ENCODE data around the gene IL17RC.
"Not testable (repeated sequence)": the region's sequence is repeated elsewhere in the genome, so short reads cannot be mapped to it uniquely, and the experiment has no call there.

The IL17RC gene, protein sequence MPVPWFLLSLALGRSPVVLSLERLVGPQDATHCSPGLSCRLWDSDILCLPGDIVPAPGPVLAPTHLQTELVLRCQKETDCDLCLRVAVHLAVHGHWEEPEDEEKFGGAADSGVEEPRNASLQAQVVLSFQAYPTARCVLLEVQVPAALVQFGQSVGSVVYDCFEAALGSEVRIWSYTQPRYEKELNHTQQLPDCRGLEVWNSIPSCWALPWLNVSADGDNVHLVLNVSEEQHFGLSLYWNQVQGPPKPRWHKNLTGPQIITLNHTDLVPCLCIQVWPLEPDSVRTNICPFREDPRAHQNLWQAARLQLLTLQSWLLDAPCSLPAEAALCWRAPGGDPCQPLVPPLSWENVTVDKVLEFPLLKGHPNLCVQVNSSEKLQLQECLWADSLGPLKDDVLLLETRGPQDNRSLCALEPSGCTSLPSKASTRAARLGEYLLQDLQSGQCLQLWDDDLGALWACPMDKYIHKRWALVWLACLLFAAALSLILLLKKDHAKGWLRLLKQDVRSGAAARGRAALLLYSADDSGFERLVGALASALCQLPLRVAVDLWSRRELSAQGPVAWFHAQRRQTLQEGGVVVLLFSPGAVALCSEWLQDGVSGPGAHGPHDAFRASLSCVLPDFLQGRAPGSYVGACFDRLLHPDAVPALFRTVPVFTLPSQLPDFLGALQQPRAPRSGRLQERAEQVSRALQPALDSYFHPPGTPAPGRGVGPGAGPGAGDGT

DNA sequence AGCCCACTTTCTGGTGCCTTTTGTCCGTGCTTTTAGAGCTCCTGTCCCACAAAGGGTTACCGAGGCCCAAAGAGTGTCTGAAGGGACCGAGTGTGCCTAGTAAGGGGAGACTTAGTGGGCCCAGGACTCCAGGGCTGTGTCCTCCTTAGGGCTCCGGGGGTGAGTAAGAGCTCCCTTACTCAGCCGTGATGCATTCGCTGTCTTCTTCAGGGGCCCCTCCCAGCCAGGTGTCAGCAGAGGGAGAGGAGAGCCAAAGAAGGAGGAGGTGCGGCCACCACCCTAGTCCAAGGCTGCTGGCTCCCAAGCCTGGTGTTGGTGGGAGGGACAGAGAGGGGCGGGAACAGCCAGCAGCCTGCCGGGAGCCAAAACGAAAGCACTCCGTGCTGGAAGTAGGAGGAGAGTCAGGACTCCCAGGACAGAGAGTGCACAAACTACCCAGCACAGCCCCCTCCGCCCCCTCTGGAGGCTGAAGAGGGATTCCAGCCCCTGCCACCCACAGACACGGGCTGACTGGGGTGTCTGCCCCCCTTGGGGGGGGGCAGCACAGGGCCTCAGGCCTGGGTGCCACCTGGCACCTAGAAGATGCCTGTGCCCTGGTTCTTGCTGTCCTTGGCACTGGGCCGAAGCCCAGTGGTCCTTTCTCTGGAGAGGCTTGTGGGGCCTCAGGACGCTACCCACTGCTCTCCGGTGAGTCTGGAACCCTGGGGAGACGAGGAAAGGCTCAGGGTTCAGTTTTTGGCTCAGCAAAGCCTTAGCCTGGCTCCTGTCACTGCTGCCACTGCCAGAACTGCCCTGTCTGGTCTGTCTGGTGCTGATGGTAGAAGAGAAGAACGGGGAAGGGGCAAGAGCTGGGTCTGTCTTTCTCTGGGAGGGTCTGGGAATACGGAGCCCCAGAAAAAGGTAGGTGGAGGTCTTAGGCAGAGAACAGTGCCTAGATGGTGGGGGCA is at the start of gene IL17RC:
Gene IL17RC (plus strand): TSS at position 365 of the 947 bp plus-strand sequence. CDS start 218 bp downstream, at position 583.
- DNase-seq (ENCODE audit: low read depth in 2 of 2) = peak in 1 of 2 donors; percentile 41

DNA sequence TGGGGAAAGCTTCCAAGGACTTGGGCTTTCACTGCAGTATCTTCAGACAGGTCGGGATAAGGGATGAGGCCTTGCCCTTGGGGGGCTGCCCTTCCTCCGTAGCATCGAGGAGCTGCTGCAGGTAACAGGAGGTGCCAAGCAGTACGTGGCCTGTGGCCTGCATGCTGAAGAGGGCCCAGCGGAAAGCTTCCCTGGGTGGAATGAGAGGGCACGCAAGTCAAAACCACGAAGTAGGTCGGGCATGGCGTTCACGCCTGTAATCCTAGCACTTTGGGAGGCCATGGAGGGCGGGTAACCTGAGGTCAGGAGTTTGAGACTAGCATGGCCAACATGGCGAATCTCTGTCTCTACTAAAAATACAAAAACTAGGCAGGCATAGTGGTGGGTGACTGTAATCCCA is 49.8 kb upstream of the IL17RC start:
- DNase-seq (ENCODE audit: low read depth in 2 of 2) = no peak

DNA sequence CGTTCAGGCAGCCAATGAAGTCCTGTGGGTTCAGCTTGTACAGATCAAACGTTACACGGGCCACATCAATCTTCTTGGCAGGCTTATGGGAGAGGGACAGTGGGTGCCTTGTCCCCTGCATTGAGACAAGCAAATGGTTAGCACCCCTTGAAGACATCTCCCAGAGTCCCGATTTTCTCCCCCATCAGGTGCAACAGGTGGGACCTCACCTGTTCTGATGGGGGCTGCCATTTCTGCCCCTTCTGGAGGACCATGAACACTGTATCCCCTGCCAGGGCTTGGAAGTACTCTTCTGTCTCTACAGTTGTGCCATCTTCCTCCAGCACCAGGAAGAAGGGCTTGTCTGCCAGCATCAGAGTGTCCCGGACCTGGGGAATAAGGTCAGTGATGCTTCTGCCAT is 46.9 kb upstream of the IL17RC start:
- DNase-seq (ENCODE audit: low read depth in 2 of 2) = no peak

DNA sequence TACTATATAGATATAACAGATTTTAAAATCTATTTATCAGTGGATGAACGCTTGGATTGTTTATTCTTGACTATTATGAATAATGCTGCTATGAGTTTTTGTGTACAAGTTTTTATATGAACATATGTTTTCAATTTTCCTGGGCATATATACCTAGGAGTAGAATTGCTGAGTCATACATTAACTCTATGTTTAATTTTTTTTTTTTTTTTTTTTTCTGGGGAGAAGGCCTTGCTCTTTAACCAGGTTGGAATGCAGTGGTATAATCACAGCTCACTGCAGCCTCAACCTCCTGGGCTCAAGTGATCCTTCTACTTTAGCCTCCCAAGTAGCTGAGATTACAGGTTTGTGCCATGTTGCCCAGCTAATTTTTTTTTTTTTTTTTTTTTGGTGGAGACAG is 45.9 kb upstream of the IL17RC start:
- no peak for DNase-seq (ENCODE audit: low read depth in 2 of 2)

DNA sequence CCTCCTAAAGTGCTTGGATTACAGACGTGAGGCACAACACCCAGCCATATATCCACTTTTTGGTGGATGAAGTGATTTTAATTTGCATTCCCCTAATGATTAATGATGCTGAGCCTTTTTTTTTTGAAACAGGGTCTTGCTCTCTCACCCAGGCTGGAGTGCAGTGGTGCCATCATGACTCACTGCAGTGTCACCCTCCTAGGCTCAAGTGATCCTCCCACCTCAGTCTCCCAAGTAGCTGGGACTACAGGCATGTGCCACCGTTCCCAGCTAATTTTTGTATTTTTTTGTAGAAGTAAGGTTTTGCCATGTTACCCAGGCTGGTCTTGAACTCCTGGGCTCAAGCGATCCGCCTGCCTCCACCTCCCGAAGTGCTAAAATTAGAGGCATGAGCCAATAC is 44.8 kb upstream of the IL17RC start:
- not testable (repeated sequence) for DNase-seq (ENCODE audit: low read depth in 2 of 2)

DNA sequence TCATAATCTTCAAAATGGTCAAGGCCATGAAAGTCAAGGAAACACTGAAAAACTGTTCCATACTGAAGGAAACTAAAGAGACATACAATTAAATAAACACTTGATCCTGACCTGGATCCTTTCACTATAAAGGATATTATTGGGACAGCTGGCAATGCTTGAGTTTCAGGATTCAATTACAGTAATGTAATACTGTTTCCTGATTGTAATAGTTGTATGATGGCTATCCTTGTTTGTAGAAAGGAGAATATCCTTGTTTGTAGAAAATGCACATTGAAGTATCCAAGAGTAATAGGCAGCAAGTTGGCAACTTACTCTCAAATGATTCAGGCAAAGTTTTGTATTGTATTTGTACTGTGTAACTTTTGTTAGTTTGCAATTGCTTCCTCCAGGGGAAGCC is 41.5 kb upstream of the IL17RC start:
- no peak for DNase-seq (ENCODE audit: low read depth in 2 of 2)

DNA sequence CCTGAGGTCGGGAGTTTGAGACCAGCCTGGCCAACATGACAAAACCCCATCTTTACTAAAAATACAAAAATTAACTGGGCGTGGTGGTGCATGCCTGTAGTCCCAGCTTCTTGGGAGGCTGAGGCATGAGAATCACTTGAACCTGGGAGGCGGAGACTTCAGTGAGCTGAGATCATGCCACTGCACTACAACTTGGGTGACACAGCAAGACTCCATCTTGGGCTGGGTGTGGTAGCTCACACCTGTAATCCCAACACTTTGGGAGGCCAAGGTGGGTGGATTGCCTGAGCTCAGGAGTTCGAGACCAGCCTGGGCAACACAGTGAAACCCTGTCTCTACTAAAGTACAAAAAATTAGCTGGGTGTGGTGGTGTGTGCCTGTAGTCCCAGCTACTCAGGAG is 40.6 kb upstream of the IL17RC start:
- DNase-seq (ENCODE audit: low read depth in 2 of 2) = not testable (repeated sequence)

DNA sequence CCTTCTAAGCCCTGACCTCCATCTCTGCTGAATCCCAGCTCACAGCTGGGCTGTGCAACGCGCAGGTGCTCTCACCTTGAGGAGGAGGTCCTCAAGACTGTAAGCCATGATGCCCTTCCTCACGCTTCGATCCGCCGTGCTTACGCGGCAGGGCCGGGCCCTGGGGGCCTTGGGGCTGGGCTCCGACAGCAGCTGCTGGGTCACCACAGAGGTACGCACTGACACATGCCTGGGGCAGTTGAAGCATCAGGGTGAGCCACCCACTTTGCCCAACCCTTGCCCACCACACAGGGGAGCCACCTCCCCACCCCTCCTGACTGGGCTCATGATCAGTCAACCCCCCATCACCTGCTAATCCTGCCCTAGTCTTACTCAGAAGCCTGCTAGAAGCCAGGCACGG is 39.9 kb upstream of the IL17RC start:
- no peak for DNase-seq (ENCODE audit: low read depth in 2 of 2)

DNA sequence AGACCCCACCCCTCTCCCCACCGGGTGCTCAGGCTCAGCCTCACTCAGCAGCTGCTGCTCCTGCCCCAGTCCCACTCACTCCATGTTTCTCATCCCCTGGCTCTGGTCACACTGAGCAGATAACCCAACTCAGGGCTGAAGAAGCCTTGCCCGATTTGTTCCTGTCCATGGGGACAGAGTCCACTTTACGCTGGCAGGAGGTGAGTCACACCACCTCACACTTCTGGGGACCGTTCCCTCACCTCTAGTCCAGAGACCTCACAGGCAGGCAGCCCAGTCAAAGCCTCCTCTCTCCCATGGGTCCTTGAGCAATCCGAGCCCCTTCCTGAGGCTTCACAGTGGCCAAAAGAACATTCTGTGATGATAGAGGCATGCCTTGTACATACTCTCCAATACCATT is 38.2 kb upstream of the IL17RC start:
- DNase-seq (ENCODE audit: low read depth in 2 of 2) = no peak

DNA sequence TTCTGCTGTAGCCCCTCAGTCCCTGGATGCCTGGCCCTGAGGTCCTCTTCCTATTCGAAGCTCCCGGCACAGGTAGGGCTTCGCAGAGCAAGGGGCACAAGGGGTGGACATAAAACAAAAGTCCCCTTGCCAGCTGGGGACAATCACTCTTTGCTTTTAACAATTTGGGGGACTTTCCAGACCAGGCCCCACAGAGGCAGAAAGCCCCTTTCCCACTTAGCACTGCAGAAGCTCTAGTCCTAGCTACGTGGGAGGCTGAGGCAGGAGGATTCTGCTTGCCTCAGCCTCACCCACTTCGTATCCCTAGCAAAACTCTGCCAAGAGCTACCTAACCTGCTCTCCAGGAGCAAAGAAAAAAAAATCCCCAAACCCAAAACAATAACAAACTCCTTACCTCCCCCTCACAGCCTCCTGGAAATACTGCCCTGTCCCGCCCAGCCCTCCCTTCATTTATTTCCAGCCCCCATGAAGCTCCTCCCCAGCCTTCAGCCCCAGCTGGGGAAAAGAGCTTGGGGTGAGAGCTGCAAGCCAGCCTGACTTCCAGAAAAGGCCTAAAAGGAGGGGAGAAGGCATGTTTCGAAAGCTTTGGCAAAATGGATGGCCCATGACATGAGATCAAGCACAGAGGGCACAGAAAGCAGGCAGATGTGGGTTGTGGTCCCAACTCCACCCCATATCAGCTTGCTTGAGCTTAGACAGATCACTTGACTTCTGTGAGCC is 36.9 kb upstream of the IL17RC start, which contains the start of gene CIDEC:
Gene CIDEC (minus strand): TSS at position 424 of the 720 bp plus-strand sequence. CDS start 1,767 bp downstream, outside the sequence.
- DNase-seq (ENCODE audit: low read depth in 2 of 2) = no peak

DNA sequence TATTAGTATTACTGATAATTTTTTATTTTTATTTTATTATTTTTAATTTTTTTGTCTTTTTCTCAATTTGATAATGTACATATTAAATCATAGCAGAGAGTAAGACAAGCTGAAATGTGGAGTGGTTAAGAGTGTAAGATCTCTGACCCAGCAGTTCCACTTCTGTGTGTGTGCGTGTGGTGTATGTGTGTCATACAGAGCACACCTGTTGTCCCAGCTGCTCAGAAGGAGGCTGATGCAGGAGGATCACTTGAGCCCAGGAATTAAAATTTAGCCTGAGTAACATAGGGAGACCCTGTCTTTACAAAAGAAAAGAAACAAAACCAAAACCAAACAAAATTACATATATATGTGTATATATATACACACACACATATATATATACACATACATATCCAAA is 35.5 kb upstream of the IL17RC start:
- DNase-seq (ENCODE audit: low read depth in 2 of 2) = no peak

DNA sequence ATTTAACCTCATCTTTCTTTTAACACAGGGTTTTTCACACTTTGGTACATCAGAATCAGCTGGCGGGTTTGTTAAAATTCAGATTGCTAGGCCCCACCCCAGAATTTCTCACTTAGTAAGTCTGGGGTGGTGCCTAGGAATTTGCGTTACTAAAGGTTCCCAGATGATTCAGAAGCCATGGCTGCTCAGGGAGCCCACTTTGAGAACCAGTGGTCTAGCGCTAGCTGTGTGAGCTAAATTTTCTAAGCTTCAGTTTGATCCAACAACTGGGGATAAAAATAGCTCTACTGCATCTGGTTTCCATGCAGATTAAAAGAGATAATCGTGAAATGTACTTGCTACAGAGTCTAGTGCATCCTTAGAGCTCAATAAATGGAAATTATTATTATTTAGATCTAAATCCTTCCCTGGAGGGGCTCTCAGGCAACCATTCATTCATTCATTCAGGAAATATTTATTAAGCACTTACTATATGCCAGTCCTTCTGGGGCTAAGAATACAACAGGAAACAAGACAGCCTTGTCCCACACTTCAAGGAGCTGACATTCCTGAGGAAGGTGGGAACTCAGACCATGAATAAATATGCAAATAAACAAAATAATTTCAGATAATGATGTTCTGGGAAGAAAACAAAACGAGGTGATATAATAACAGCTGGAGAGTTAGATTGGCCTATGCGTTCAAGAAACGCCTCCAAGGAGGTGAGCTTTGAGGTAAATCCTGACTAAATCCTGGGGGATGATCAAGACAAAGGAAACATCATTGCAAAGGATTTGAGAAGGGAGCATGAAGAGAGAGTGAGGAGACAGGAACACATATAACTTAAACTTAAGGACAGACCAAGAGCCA is 33.0 kb upstream of the IL17RC start:
- no peak for DNase-seq (ENCODE audit: low read depth in 2 of 2)

DNA sequence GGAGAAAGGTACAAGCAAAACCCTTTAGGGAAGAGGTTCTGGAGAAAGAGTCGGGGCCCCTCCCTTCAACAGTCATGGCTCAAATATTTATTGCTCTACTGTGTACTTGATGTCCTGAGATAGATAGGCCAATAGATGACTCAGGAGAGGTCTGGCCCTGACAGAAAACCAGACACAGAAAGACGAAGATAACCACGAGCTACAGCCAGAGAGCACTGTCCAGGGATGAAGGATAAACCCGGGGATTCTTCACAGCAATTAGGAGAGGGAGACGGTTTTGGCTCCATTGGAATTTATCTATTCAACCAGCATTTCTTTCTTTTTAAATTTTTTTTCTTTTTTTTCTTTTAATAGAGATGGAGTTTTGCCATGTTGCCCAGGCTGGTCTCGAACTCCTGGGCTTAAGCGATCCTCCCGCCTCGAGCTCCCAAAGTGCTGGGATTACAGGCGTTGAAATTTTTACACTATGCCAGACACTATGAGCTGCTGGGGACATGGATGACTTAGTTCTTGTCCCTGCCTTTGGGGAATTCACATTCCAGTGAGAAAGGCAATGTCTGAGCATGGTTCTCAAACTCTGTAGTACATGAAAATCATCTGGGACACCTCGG is 32.2 kb upstream of the IL17RC start:
- no peak for DNase-seq (ENCODE audit: low read depth in 2 of 2)

DNA sequence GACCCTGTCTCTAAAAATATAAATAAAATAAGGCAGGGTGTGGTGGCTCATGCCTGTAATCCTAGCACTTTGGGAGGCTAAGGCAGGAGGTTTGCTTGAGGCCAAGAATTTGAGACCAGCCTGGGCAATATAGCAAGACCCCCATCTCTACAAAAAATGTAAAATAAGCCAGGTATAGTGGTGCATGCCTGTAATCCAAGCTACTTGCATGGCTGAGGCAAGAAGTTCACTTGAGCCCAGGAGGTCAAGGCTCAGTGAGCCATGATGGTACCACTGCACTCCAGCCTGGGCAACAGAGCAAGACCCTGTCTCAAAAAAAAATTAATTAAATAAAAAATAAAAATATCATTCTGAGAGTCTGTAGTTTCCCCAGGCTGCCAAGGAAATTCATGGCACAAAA is 30.6 kb upstream of the IL17RC start:
- no peak for DNase-seq (ENCODE audit: low read depth in 2 of 2)

DNA sequence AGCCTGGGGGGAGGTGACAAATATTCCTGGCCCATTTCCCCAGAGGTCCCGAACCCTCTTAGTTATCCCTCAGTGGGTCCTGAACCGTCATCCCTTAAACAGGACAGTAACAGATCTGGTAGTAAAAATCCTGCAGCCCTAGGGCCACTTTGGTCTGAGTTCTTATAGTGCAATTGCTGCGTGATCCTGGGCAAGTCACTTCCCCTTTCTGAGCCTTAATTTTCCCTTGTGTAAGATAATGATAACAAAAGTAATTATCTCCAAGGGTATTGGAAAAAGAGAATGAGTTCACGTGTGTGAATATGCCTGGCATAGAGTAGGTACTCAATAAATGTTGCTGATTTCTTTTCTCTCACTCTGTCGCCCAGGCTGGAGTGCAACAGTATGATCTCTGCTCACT is 29.4 kb upstream of the IL17RC start:
- DNase-seq (ENCODE audit: low read depth in 2 of 2) = no peak

DNA sequence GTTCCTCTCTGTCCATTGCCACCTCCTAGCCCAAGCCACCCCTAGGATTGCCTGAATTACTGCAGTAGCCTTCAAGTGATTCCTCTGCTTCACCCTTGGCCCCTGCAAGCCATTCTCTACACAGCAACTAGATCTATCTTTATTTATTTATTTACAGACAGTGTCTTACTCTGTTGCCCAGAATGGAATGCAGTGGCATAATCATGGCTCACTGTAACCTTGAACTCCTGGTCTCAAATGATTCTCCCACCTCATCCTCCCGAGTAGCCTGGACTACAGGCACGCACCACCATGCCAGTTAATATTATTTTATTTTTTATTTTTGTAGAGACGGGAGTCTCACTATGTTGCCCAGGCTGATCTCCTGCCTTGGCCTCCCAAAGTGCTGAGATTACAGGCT is 28.4 kb upstream of the IL17RC start:
- DNase-seq (ENCODE audit: low read depth in 2 of 2) = no peak

DNA sequence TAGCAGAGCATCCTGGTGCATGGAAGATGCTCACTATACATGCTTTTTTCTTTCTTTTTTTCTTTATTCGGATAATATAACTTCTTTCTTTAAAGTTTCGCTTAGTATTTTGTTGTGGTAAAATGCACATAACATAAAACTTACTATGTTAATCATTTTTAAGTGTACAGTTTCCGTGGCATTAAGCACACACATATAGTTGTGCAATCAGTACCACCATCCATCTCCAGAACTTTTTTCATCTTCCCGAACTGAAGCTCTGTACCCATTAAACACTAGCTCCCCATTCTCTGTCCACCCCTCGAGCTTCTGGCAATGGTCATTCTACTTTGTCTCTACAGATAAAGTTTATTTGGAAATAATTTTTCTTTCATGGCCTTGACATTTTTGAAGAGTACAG is 27.5 kb upstream of the IL17RC start:
- no peak for DNase-seq (ENCODE audit: low read depth in 2 of 2)

DNA sequence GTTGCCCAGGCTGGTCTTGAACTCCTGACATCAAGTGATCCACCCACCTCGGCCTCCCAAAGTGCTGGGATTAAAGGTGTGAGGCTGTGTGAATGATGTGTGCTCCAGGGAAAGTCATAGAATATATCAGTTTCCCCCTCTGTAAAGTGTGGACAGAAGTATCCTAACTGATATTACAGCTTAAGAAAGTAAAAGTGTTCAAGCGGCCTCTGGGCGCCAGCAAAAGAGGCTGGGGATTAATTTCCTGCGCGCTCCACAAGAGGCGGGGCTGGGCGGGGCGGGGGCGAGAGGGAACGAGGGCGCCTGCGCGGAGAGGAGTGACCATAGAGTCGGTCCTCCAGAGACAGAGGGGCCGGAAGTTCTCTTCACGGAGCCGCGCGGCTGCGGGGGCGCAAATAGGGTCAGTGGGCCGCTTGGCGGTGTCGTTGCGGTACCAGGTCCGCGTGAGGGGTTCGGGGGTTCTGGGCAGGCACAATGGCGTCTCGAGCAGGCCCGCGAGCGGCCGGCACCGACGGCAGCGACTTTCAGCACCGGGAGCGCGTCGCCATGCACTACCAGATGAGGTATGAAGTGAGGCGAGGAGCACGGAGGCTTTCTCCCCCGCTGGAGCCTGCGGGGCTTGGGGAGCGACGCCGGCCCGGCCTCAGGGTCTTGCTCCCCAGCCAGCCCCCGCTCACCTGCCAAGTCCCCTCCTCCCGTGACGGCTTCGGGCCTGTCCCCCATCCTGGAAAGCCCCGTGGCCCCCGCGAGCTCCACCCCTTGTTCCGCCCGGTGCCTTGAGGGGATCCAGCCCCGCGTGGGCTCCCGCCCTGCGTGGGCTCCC is 26.4 kb upstream of the IL17RC start, which contains the start of gene JAGN1:
Gene JAGN1 (plus strand): TSS at position 362 of the 823 bp plus-strand sequence. CDS start 113 bp downstream, at position 475.
- peak; percentile 90 to 92 for DNase-seq (ENCODE audit: low read depth in 2 of 2)

DNA sequence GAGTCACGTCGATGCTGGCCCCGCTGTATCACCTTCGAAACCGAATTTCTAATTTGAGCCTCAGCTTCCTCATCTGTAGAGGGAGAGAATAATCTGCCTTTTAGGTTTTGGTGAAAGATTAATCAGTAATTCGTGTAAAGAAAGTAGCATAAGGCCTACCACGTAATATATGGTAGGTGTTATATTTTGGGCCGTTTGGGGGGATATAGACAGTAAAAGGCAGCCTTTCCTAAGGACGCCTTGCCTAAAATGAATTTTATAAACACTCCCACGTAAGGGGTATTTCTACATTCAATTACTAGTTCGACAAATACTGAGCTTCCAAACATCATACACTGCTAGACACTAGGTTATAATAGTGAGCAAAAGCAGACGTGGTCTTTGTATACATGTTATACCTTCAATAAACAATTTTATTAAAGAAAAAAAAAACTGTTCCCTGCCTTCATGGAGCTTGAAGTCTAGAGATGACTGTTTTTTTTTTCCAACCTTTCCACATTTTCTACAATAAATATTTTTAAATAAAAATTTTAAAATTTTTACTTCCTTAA is 25.8 kb upstream of the IL17RC start:
- DNase-seq (ENCODE audit: low read depth in 2 of 2) = no peak

Measured in stimulated activated CD4-positive, alpha-beta T cell treated with anti-CD3 and anti-CD28 coated beads, Interleukin-1b, Interleukin-23, amount 100 ng/mL, for 4 hours (primary cell).